Measurements from ENCODE around the gene SNTA1. TPM values are rescaled to one million over a fixed set of nuclear protein-coding genes. Genes with fewer than 3 reads are reported as not detected.

SNTA1 gene
- total RNA-seq, 2 experiments from 2014 or later = 4.2 to 5.0 TPM

GRCh38 chr20:33480048-33480447 is 36.5 kb upstream of the SNTA1 start:
- H3K4me3 Mint-ChIP-seq = no peak overlapping the region
- no peak overlapping the region for H3K27ac Mint-ChIP-seq
- H3K9me3 Mint-ChIP-seq (ENCODE audit: low read depth) = no peaks in the 10 kb centered on the region
- H3K36me3 Mint-ChIP-seq (ENCODE audit: low read depth) = no peaks in the 10 kb centered on the region
- CTCF ChIA-PET = interaction anchor here (0.6 kb wide), 1 partner anchor 38 kb away, joined by 3 read pairs; no protein-coding TSS in a partner anchor
- no peak for DNase-seq
- intact Hi-C loops (cut with DNase I, micrococcal nuclease) = no loop called here
- POLR2A ChIA-PET = interaction anchor here (0.6 kb wide), 1 partner anchor 80 kb away, joined by 3 read pairs; no protein-coding TSS in a partner anchor
- no peaks in the 10 kb centered on the region for H3K27me3 Mint-ChIP-seq
- ATAC-seq = no peak
- no peaks in the 10 kb centered on the region for H3K4me1 Mint-ChIP-seq

- ATAC-seq (no peak), DNase-seq (no peak)
- no peak overlapping the region for H3K4me3 Mint-ChIP-seq
- no peaks in the 10 kb centered on the region for H3K4me1 Mint-ChIP-seq
- H3K36me3 Mint-ChIP-seq (ENCODE audit: low read depth) = no peaks in the 10 kb centered on the region
- CTCF ChIA-PET = interaction anchor here (0.7 kb wide), 1 partner anchor 369 kb away, joined by 3 read pairs; no protein-coding TSS in a partner anchor
- intact Hi-C loops (cut with DNase I, micrococcal nuclease) = no loop called here
- H3K9me3 Mint-ChIP-seq (ENCODE audit: low read depth) = no peaks in the 10 kb centered on the region
- POLR2A ChIA-PET = no interaction called here
- H3K27ac Mint-ChIP-seq = no peak overlapping the region
- no peaks in the 10 kb centered on the region for H3K27me3 Mint-ChIP-seq
These were observed 34.0 kb upstream of the SNTA1 start for GRCh38 chr20:33477386-33478234.

- CTCF ChIA-PET = no interaction called here
- H3K4me1 Mint-ChIP-seq = no peaks in the 10 kb centered on the region
- no peak overlapping the region for H3K27ac Mint-ChIP-seq
- no peak for DNase-seq
- H3K36me3 Mint-ChIP-seq (ENCODE audit: low read depth) = no peaks in the 10 kb centered on the region
- POLR2A ChIA-PET = no interaction called here
- intact Hi-C loops (cut with DNase I, micrococcal nuclease) = no loop called here
- no peaks in the 10 kb centered on the region for H3K9me3 Mint-ChIP-seq (ENCODE audit: low read depth)
- no peak overlapping the region for H3K4me3 Mint-ChIP-seq
- no peak for ATAC-seq
- H3K27me3 Mint-ChIP-seq = no peaks in the 10 kb centered on the region
These were observed 32.0 kb upstream of the SNTA1 start for GRCh38 chr20:33475381-33476152.

- ChIA-PET CTCF (no interaction called here), POLR2A (no interaction called here)
- Mint-ChIP-seq H3K4me1 (no peaks in the 10 kb centered on the region), H3K4me3 (no peak overlapping the region), H3K27ac (no peak overlapping the region), H3K9me3 (ENCODE audit: low read depth) (no peaks in the 10 kb centered on the region), H3K27me3 (no peaks in the 10 kb centered on the region), H3K36me3 (ENCODE audit: low read depth) (no peaks in the 10 kb centered on the region)
- intact Hi-C loops (cut with DNase I, micrococcal nuclease) = no loop called here
- ATAC-seq (no peak), DNase-seq (no peak)
These were observed 31.4 kb upstream of the SNTA1 start for GRCh38 chr20:33474963-33475362.

- no peak overlapping the region for H3K4me3 Mint-ChIP-seq
- H3K9me3 Mint-ChIP-seq (ENCODE audit: low read depth) = no peaks in the 10 kb centered on the region
- H3K4me1 Mint-ChIP-seq = no peaks in the 10 kb centered on the region
- DNase-seq (no peak), ATAC-seq (no peak)
- H3K36me3 Mint-ChIP-seq (ENCODE audit: low read depth) = no peaks in the 10 kb centered on the region
- ChIA-PET CTCF (no interaction called here), POLR2A (no interaction called here)
- intact Hi-C loops (cut with DNase I, micrococcal nuclease) = no loop called here
- no peak overlapping the region for H3K27ac Mint-ChIP-seq
- no peaks in the 10 kb centered on the region for H3K27me3 Mint-ChIP-seq
These were observed 30.7 kb upstream of the SNTA1 start for GRCh38 chr20:33474097-33474873.

GRCh38 chr20:33472868-33473435 is 29.4 kb upstream of the SNTA1 start:
- no peaks in the 10 kb centered on the region for H3K27me3 Mint-ChIP-seq
- no peak overlapping the region for H3K4me3 Mint-ChIP-seq
- DNase-seq (no peak), ATAC-seq (no peak)
- intact Hi-C loops (cut with DNase I, micrococcal nuclease) = no loop called here
- H3K9me3 Mint-ChIP-seq (ENCODE audit: low read depth) = no peaks in the 10 kb centered on the region
- H3K4me1 Mint-ChIP-seq = no peaks in the 10 kb centered on the region
- no peak overlapping the region for H3K27ac Mint-ChIP-seq
- POLR2A ChIA-PET = no interaction called here
- no peaks in the 10 kb centered on the region for H3K36me3 Mint-ChIP-seq (ENCODE audit: low read depth)
- CTCF ChIA-PET = no interaction called here

GRCh38 chr20:33470866-33471265 is 27.3 kb upstream of the SNTA1 start:
- Mint-ChIP-seq H3K9me3 (ENCODE audit: low read depth) (no peaks in the 10 kb centered on the region), H3K4me1 (no peaks in the 10 kb centered on the region), H3K27me3 (no peaks in the 10 kb centered on the region), H3K36me3 (ENCODE audit: low read depth) (no peaks in the 10 kb centered on the region), H3K4me3 (no peak overlapping the region), H3K27ac (no peak overlapping the region)
- ChIA-PET CTCF (interaction anchor here (0.7 kb wide), 1 partner anchor 167 kb away, joined by 3 read pairs; no protein-coding TSS in a partner anchor), POLR2A (interaction anchor here (0.5 kb wide), 1 partner anchor 17 kb away, joined by 4 read pairs; no protein-coding TSS in a partner anchor)
- DNase-seq (no peak), ATAC-seq (no peak)
- intact Hi-C loops (cut with DNase I, micrococcal nuclease) = no loop called here

- no peaks in the 10 kb centered on the region for H3K27me3 Mint-ChIP-seq
- no peak overlapping the region for H3K4me3 Mint-ChIP-seq
- no peaks in the 10 kb centered on the region for H3K4me1 Mint-ChIP-seq
- POLR2A ChIA-PET = interaction anchor here (0.5 kb wide), 1 partner anchor 17 kb away, joined by 4 read pairs; no protein-coding TSS in a partner anchor
- DNase-seq = no peak
- no peak overlapping the region for H3K27ac Mint-ChIP-seq
- no peaks in the 10 kb centered on the region for H3K36me3 Mint-ChIP-seq (ENCODE audit: low read depth)
- CTCF ChIA-PET = interaction anchor here (0.7 kb wide), 2 partner anchors 168 to 622 kb away, joined by 3 read pairs; no protein-coding TSS in a partner anchor
- no peak for ATAC-seq
- intact Hi-C loops (cut with DNase I, micrococcal nuclease) = no loop called here
- H3K9me3 Mint-ChIP-seq (ENCODE audit: low read depth) = no peaks in the 10 kb centered on the region
These were observed 26.9 kb upstream of the SNTA1 start for GRCh38 chr20:33470457-33470856.

- CTCF ChIA-PET = no interaction called here
These were observed 22.7 kb upstream of the SNTA1 start for GRCh38 chr20:33466303-33466646.

GRCh38 chr20:33465481-33466302 is 22.1 kb upstream of the SNTA1 start:
- Mint-ChIP-seq H3K36me3 (ENCODE audit: low read depth) (no peaks in the 10 kb centered on the region), H3K9me3 (ENCODE audit: low read depth) (no peaks in the 10 kb centered on the region), H3K27me3 (no peaks in the 10 kb centered on the region), H3K27ac (no peak overlapping the region), H3K4me1 (no peaks in the 10 kb centered on the region), H3K4me3 (no peak overlapping the region)
- intact Hi-C loops (cut with DNase I, micrococcal nuclease) = no loop called here
- ChIA-PET CTCF (no interaction called here), POLR2A (interaction anchor here (0.5 kb wide), 1 partner anchor 21 kb away, joined by 3 read pairs; no protein-coding TSS in a partner anchor)
- no peak for DNase-seq
- ATAC-seq = no peak

More at GRCh38 chr20:33466303-33466646, 22.7 kb upstream of the SNTA1 start:
- Mint-ChIP-seq H3K27ac (no peak overlapping the region), H3K4me1 (no peaks in the 10 kb centered on the region), H3K27me3 (no peaks in the 10 kb centered on the region), H3K9me3 (ENCODE audit: low read depth) (no peaks in the 10 kb centered on the region), H3K36me3 (ENCODE audit: low read depth) (no peaks in the 10 kb centered on the region), H3K4me3 (no peak overlapping the region)
- intact Hi-C loops (cut with DNase I, micrococcal nuclease) = no loop called here
- DNase-seq (no peak), ATAC-seq (no peak)
- POLR2A ChIA-PET = interaction anchor here (0.5 kb wide), 1 partner anchor 22 kb away, joined by 3 read pairs; no protein-coding TSS in a partner anchor
